Spleen (tissue), 11 donors: ENCODE data around the gene TUBGCP6. TPM values are rescaled to one million over a fixed set of nuclear protein-coding genes. Genes with fewer than 3 reads are reported as not detected.

Experiments
- DNase-seq: peaks from one replicate; pipeline ENCODE4 v3.0.0-alpha.2; 2020
- H3K27ac ChIP-seq, 8 donors: fragments of 200-600 bp; sonication (generic) in 7 of 8; 1 replicate in 4 of 8; 2 replicates in 4 of 8; pipeline versions ENCODE4 v1.5.0 to v1.8.0; 2016 to 2021; ENCODE audit warnings: inconsistent platforms in 4 of 8, mild to moderate bottlenecking in 4 of 8, moderate library complexity in 1 of 8
- H3K27me3 ChIP-seq, 7 donors: fragments of 200-600 bp; sonication (generic) in 6 of 7; replicated peaks in 1 of 7; 1 replicate in 4 of 7; 2 replicates in 3 of 7; pipeline versions ENCODE4 v1.5.0 to v1.8.0; 2016 to 2021; ENCODE audit warnings: inconsistent platforms in 3 of 7, mild to moderate bottlenecking in 1 of 7
- H3K36me3 ChIP-seq, 6 donors: fragments of 200-600 bp; sonication (generic) in 5 of 6; 1 replicate in 4 of 6; 2 replicates in 2 of 6; pipeline versions ENCODE4 v1.5.0 to v1.8.0; 2016 to 2021; ENCODE audit warnings: inconsistent platforms in 2 of 6
- H3K4me1 ChIP-seq, 6 donors: fragments of 200-600 bp; sonication (generic) in 5 of 6; 1 replicate in 3 of 6; 2 replicates in 3 of 6; pipeline versions ENCODE4 v1.5.0 to v1.8.0; 2016 to 2021; ENCODE audit warnings: inconsistent platforms in 3 of 6
- H3K4me3 ChIP-seq, 8 donors: fragments of 200-600 bp; sonication (generic) in 7 of 8; 1 replicate in 4 of 8; 2 replicates in 4 of 8; pipeline versions ENCODE4 v1.5.0 to v1.8.0; 2016 to 2021; ENCODE audit warnings: inconsistent platforms in 4 of 8, mild to moderate bottlenecking in 4 of 8, moderate library complexity in 2 of 8
- H3K9me3 ChIP-seq, 8 donors: fragments of 200-600 bp; sonication (generic) in 7 of 8; 1 replicate in 4 of 8; 2 replicates in 4 of 8; pipeline versions ENCODE4 v1.5.0 to v1.8.0; 2016 to 2021; ENCODE audit warnings: inconsistent platforms in 4 of 8
- POLR2A ChIP-seq, 3 donors: fragments of 450-650 bp; IDR thresholded peaks; one replicate each; pipeline ENCODE4 v1.5.1; 2017; ENCODE audit warnings: antibody characterized with exemption in 3 of 3, mild to moderate bottlenecking in 1 of 3
- POLR2AphosphoS5 ChIP-seq, 3 donors: sonication (generic); formaldehyde crosslinking; IDR thresholded peaks; one replicate each; pipeline ENCODE4 v1.5.1; 2017; ENCODE audit warnings: antibody characterized with exemption in 3 of 3
- WGBS, 5 donors: extraction: QIAGEN DNeasy Blood & Tissue Kit in 3 of 5; methylation state at CpG; one replicate each; pipeline versions ENCODE4 v1.1.5 to v1.1.7; 2013 to 2018; 5-methylcytosine and 5-hydroxymethylcytosine counted together
- intact Hi-C: fragments of 100-400 bp; cut with DNase I; formaldehyde crosslinking; loops from one replicate; pipeline ENCODE4 v1.15.0; 2023; ENCODE audit warnings: low total_unique reads
- polyA plus RNA-seq, 3 donors: library from polyadenylated mRNA; stranded (reverse); fragments of 200-250 nt; gene quantifications; one replicate each; pipeline ENCODE4 v1.2.1, GENCODE V29; 2013
- total RNA-seq, 7 donors: library from RNA; depleted of rRNA in 3 of 7; stranded (reverse); fragments of >200 nt in 3 of 7; fragmentation: NEBNext Ultra II Directional in 4 of 7; extraction: Animal tissue kit (Norgen Biotek cat#: 25700) in 4 of 7; gene quantifications; one replicate each; pipeline versions ENCODE4 v1.1.0 to v1.2.1, GENCODE V29; 2016 to 2021
- TF ChIP-seq, protein P1 (sequence below), 11 experiments: fragments of 200-600 bp in 7 of 11; fragments of 450-650 bp in 4 of 11; sonication (generic) in 4 of 11; IDR thresholded peaks in 8 of 11; conservative IDR thresholded peaks in 3 of 11; 1 replicate in 7 of 11; 2 replicates in 4 of 11; pipeline versions ENCODE4 v1.4.0 to v1.8.0; 2016 to 2021; ENCODE audit warnings: antibody characterized with exemption in 11 of 11, inconsistent platforms in 4 of 11, mild to moderate bottlenecking in 1 of 11
- donor health status: healthy with polysubstance abuse.
- donor health status: DM: no; HTN: no; CAD: no; lungs with moderate emphysema.
- donor health status: DM: no; HTN: no; CAD: no.
- donor health status: Bipolar disorder and iron deficiency.
- donor health status: healthy.
- donor health status: DM: no; HTN: no; CAD: no.
- donor health status: DM: yes; HTN: yes; CAD: no.

TUBGCP6 gene
- total and polyA plus RNA-seq, 10 donors: 36.0 to 98.0 (median 69.3) TPM

DNA sequence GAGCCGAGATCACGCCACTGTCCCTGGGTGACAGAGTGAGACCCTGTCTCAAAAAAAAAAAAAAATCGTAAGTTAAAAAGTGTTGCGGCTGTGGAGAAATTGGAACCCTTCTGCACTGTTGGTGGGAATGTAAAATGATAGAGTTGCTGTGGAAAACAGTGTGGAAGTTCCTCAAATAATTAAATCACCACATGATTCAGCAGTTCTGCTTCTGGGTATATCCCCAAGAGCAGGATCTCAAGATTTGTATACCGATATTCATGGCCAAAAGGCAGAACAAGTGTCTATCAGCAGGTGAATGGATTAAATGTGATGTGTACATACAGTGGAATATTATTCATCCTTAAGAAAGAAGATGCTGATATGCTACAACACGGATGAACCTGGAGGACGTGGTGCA, 40.3 kb downstream of the TUBGCP6 start:
- no peak for TF ChIP-seq POLR2AphosphoS5 (IDR thresholded peaks at IDR 0.05)
- TF ChIP-seq, protein P1, sequence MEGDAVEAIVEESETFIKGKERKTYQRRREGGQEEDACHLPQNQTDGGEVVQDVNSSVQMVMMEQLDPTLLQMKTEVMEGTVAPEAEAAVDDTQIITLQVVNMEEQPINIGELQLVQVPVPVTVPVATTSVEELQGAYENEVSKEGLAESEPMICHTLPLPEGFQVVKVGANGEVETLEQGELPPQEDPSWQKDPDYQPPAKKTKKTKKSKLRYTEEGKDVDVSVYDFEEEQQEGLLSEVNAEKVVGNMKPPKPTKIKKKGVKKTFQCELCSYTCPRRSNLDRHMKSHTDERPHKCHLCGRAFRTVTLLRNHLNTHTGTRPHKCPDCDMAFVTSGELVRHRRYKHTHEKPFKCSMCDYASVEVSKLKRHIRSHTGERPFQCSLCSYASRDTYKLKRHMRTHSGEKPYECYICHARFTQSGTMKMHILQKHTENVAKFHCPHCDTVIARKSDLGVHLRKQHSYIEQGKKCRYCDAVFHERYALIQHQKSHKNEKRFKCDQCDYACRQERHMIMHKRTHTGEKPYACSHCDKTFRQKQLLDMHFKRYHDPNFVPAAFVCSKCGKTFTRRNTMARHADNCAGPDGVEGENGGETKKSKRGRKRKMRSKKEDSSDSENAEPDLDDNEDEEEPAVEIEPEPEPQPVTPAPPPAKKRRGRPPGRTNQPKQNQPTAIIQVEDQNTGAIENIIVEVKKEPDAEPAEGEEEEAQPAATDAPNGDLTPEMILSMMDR (IDR thresholded peaks at IDR 0.05 in 8 of 11, conservative IDR thresholded peaks at IDR 0.05 in 3 of 11): no peak
- no peak for TF ChIP-seq POLR2A (IDR thresholded peaks at IDR 0.05)
- no peaks in the 10 kb centered on the region for H3K9me3 ChIP-seq
- H3K4me3 ChIP-seq: peak overlapping the region in 1 of 8 donors; percentile 29
- DNase-seq: no peak
- H3K4me1 ChIP-seq: peaks cover 14 to 92% (median 55%) of the 10 kb centered on the region in 6 donors
- H3K27me3 ChIP-seq: no peaks in the 10 kb centered on the region
- H3K36me3 ChIP-seq: peaks cover 3 to 68% (median 30%) of the 10 kb centered on the region in 6 donors
- intact Hi-C loops: no loop called here
- H3K27ac ChIP-seq: peak overlapping the region in 3 of 8 donors; percentile 11 to 64 (median 55)
- WGBS, 5 donors: 77 to 93% (median 83%) methylated on average over 7 of the region's 7 CpGs

DNA sequence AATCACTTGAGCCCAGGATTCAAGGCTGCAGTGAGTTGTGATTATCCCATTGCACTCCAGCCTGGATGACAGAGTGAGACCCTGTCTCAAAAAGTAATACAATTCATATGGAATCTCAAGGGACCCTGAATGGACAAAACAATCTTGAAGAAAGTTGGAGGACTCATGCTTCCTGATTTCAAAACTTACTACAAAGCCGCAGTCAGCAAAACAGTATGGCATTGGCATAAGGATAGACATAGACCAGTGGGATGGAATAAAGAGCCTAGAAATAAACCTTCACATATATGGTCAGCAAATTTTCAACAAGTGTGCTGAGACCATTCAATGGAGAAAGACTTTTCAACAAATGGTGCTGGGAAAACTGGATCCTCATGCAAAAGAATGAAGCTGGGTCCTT, 41.5 kb downstream of the TUBGCP6 start:
- Histone ChIP-seq H3K36me3 (peaks cover 0 to 68% (median 25%) of the 10 kb centered on the region in 6 donors), H3K4me3 (no peak overlapping the region), H3K4me1 (peaks cover 14 to 92% (median 57%) of the 10 kb centered on the region in 6 donors), H3K27me3 (no peaks in the 10 kb centered on the region), H3K27ac (no peak overlapping the region), H3K9me3 (no peaks in the 10 kb centered on the region)
- 90 to 100% (median 97%) methylated on average over 1 of the region's 1 CpG for WGBS, 5 donors
- intact Hi-C loops: no loop called here
- no peak for DNase-seq
- TF ChIP-seq, protein P1 (IDR thresholded peaks at IDR 0.05 in 8 of 11, conservative IDR thresholded peaks at IDR 0.05 in 3 of 11): no peak
- no peak for TF ChIP-seq POLR2A (IDR thresholded peaks at IDR 0.05)
- no peak for TF ChIP-seq POLR2AphosphoS5 (IDR thresholded peaks at IDR 0.05)

DNA sequence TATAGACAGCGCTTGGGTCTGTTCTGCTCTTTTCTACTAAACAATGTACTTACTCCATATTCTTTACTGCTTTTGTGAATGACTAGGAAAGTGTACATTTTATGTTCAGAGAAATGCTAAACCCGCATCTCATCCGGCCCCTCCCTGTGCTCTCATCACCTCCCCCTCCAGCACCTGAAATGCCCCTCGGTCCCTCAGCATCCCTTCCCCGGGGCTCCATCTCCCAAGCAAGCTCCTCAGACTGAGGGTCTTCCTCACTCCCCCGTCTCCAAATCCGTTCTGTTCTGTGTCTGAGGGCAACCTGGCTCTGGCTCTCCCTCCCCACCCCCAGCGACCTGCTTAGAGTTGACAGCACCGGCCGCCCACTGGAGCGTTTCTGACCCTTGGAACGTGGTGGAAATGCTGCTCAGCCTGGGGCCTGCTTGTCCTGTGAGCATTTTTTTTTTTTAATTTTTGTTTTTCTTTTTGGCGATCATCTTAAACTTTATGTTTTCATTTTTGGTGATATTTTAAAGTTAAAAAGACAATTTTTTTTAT, 42.6 kb downstream of the TUBGCP6 start:
- Histone ChIP-seq H3K4me1 (peaks cover 14 to 87% (median 50%) of the 10 kb centered on the region in 6 donors), H3K4me3 (peak overlapping the region; percentile 69 to 93 (median 75)), H3K27me3 (no peaks in the 10 kb centered on the region), H3K27ac (peak overlapping the region in 2 of 8 donors; percentile 94 to 95), H3K9me3 (no peaks in the 10 kb centered on the region), H3K36me3 (peaks cover 0 to 68% (median 28%) of the 10 kb centered on the region in 6 donors)
- TF ChIP-seq POLR2AphosphoS5 (IDR thresholded peaks at IDR 0.05): no peak
- no peak for TF ChIP-seq POLR2A (IDR thresholded peaks at IDR 0.05)
- TF ChIP-seq, protein P1 (IDR thresholded peaks at IDR 0.05 in 8 of 11, conservative IDR thresholded peaks at IDR 0.05 in 3 of 11): no peak
- 73 to 81% (median 77%) methylated on average over 13 of the region's 13 CpGs for WGBS, 5 donors
- intact Hi-C loops: no loop called here
- DNase-seq: no peak

DNA sequence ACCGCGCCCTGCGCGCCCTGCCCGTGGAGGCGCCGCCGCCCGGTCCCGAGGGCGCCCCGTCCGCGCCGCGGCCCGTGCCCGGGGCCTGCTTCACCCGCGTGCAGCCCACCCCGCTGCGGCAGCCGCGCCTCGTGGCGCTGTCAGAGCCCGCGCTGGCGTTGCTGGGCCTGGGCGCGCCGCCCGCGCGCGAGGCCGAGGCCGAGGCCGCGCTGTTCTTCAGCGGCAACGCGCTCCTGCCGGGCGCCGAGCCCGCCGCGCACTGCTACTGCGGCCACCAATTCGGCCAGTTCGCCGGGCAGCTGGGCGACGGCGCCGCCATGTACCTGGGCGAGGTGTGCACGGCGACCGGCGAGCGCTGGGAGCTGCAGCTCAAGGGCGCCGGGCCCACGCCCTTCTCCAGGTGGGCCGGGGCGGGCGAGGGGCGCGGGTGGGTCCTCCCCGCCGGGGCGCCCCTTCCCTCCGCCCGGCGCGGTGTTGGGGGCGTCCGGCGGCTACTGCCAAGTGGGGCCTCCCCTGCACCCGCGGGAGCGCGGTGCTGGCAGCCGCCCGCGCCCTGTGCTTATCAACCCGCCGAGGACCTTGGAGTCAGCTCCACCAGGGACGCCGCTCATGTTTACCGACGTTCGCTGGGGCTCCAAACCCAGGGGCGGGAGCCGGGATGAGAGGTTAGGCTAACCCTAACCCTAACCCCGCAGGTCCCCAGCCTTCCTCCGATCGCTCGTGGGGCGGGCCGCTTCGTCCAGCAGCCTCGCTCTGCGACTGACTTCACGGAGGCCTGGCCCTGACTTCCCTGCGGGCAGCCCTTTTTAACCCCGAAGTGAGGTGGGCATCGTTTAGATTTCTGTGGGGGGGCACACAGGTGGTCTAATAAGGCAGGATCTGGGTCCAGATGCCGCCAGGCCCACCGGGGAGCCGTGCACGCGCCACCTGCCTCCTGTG, 43.4 kb downstream of the TUBGCP6 start:
- Histone ChIP-seq H3K27me3 (no peaks in the 10 kb centered on the region), H3K9me3 (no peaks in the 10 kb centered on the region), H3K4me1 (peaks cover 12 to 84% (median 42%) of the 10 kb centered on the region in 6 donors), H3K4me3 (peak overlapping the region; percentile 69 to 93 (median 75)), H3K27ac (peak overlapping the region in 7 of 8 donors; percentile 82 to 95 (median 91)), H3K36me3 (peaks cover 0 to 68% (median 27%) of the 10 kb centered on the region in 6 donors)
- DNase-seq: peak; percentile 87
- TF ChIP-seq, protein P1 (IDR thresholded peaks at IDR 0.05 in 8 of 11, conservative IDR thresholded peaks at IDR 0.05 in 3 of 11): no peak
- TF ChIP-seq POLR2AphosphoS5 (IDR thresholded peaks at IDR 0.05): peak in 2 of 3 donors; percentile 9 to 21
- 2 to 38% (median 4%) methylated on average over 6 to 115 of the region's 115 CpGs for WGBS, 5 donors
- intact Hi-C loops: no loop called here
